Activated CD4-positive, alpha-beta T cell treated with anti-CD3 and anti-CD28 coated beads for 24 hours (primary cell): ENCODE data around the gene SAMD3.
"Not testable (repeated sequence)": the region's sequence is repeated elsewhere in the genome, so short reads cannot be mapped to it uniquely, and the experiment has no call there.

Experiments used
- DNase-seq, 2 donors: peaks; one replicate each; pipeline ENCODE4 v3.0.0-alpha.2; 2020; ENCODE audit warnings: low read depth in 2 of 2

Gene SAMD3

DNA sequence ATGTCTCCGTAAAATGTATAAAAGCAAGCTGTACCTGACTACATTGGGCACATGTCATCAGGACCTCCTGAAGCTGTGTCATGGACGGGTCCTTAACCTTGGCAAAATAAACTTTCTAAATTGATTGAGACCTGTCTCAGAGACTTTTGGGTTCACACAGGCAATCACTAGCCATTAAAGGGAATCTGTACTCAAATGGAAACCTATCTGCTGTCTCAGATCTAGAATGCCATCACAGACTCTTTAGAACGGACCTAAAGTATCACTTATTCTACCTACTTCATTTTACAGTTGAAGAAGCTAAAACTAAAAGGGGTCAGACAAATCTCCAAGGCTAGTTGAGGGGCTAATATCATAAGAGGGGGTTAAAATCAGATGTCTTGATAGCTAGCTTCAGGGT, 11.1 kb downstream of the SAMD3 start:
- no peak for DNase-seq

DNA sequence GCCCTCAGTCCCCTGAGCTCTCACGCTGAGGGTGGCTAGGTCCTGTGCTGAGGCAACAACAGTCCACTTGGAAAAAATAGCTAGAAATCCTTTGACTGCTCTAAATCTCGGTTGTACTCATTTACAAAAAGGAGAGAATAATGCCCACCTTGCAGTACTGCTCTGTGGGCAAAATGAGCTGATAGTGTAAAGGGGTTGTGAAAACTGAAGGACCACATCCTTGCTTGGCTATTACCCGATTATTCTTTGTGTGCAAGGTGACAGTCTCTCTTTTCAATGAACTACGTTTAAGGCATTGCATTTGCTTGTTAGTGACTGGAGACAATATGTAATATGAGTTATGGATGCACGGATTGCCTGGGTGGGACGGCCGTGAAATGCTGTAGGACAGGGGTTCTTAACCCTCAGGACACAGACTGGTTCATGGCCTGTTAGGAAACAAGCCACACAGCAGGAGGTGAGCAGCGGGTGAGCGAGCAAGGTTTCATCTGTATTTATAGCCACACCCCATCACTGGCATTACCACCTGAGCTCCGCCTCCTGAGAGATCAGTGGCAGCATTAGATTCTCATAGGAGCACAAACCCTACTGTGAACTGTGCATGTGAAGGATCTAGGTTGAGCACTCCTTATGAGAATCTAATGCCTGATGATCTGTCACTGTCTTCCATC, 14.6 kb downstream of the SAMD3 start:
- no peak for DNase-seq

DNA sequence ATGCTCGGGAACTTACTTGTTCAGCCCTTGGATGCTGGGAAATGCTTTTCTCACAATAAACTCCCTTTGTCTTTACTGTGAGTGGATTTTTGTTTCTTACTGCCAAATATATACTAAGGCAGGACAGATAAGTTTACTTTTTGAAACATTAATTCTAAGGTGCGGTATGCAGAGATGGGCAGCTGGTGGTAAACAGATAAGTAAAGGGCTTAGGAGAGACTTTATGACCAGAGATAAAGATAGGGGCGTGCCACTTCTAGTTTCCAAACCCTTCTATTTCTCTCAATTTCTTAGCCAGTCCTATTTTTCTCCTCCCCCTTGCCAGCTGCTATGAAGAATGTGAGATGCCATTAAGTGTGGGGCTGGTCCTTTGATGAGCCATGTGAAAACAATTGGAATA, 16.3 kb downstream of the SAMD3 start:
- no peak for DNase-seq

DNA sequence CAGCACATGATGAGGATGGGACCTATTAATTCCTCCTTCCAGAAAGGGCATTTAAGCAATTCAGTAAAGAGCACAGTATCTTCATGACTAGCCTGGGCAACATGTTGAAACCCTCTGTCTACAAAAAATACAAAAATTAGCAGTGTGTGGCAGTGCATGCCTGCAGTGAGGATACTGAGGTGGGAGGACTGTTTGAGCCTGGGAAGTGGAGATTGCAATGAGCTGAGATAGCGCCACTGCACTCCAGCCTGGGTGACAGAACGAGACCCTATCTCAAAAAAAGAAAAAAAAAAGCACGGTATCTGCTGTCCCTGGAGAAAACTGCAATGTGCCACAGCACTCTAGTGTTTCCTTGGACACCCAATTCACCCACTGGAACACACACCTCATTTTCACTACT, 18.4 kb downstream of the SAMD3 start:
- DNase-seq, result no peak

DNA sequence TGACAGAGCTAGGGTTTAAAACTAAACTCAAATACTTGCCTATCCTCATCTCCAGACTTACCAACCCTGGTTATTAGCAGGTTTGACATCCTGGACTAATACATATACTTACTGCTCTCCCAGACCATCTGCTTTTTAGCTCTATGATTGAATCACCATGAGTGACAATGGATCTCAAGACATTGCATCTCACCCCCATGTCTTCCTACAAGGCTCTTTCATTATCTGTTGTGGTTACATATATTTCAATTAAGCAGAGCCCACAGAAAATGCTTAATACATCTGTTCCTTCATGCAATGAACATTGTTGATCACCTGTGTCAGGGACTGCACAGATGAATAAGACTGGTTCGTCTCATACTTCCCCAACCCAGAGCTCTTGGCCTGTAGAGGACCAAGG, 19.4 kb downstream of the SAMD3 start:
- no peak for DNase-seq

DNA sequence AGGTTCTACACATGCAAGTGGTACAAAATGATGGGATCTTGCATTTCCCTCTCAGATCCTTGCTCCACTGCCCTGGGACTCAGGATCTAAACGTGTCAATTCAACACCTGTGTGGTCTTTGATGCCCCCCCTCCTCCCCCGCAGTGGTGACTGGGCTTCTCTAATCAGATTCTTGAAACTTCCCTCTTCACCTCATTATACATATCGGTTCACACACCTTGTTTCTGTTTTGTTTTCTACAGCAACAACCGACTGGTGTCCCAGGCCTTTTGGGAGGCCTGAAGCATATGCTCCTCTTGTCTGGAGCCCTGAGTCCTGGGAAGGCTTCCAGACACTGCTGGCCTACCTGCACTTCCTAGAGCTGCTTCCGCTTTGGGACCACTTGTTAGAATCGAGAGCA, 20.0 kb downstream of the SAMD3 start:
- peak in 1 of 2 donors; percentile 10 for DNase-seq

DNA sequence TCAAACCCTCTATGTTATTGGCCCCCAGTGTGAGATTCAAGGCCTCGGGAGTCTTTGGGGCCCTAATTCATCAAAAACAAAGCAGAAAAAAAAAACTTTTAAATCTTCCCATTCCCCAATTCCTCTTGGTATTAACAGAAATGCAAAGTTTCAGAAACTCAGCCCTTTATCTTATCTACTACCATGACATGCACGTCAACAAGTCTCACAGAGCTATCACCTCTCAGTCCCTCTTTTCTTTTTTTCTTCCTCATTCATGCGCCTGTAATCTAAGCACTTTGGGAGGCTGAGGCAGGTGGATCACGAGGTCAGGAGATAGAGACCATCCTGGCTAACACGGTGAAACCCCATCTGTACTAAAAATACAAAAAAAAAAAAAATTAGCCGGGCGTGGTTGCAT, 22.7 kb downstream of the SAMD3 start:
- DNase-seq, result no peak

DNA sequence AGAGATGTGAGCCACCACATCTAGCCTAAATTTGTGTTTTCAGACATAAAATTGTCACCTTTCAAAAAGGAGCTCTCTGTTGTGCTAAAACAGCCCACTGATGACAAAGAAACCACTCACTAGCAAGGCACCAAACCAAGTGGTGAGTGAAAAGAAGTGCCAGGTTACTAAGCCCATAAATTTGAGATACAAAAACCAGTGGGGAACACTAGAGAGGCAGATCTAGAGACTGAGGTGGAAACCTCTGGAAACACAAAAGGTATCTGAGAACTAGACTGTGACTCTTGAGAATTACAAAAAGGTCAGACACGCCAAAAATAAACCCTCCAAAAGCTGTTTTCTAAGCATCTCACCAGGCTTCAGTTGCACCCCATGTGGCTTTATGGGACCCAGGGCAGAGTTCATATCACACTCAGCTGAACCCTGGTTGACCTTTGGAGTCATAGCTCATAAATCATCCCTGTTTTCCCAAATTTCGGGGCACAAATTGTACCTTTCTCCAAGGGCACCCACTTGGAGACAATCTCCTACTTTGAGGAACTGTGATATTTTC, 24.2 kb downstream of the SAMD3 start:
- no peak for DNase-seq

DNA sequence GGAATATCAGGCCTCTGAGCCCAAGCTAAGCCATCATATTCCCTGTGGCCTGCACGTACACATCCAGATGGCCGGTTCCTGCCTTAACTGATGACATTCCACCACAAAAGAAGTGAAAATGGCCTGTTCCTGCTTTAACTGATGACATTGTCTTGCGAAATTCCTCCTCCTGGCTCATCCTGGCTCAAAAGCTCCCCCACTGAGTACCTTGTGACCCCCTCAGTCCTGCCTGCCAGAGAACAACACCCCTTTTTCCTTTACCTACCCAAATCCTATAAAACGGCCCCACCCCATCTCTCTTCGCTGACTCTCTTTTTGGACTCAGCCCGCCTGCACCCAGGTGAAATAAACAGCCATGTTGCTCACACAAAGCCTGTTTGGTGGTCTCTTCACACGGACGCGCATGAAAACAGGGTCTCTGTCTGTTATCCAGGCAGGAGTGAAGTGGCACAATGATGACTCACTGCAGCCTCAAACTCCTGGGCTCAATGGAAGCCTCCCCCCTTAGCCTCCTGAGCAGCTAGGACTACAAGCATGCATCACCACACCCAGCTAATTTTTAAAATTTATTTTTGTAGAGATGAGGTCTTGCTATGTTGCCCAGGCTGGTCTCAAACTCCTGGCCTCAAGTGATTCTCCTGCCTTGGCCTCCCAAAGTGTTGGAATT, 24.8 kb downstream of the SAMD3 start:
- DNase-seq, result not testable (repeated sequence)

DNA sequence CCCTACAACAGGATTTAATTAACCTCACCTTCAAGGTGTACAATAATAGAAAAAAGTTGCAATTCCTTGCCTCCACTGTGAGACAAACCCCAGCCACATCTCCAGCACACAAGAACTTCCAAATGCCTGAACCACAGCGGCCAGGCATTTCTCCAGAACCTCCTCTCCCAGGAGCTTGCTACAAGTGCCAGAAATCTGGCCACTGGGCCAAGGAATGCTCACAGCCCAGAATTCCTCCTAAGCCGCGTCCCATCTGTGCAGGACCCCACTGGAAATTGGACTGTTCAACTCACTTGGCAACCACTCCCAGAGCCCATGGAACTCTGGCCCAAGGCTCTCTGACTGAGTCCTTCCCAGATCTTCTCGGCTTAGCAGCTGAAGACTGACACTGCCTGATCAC, 28.3 kb downstream of the SAMD3 start:
- not testable (repeated sequence) for DNase-seq

DNA sequence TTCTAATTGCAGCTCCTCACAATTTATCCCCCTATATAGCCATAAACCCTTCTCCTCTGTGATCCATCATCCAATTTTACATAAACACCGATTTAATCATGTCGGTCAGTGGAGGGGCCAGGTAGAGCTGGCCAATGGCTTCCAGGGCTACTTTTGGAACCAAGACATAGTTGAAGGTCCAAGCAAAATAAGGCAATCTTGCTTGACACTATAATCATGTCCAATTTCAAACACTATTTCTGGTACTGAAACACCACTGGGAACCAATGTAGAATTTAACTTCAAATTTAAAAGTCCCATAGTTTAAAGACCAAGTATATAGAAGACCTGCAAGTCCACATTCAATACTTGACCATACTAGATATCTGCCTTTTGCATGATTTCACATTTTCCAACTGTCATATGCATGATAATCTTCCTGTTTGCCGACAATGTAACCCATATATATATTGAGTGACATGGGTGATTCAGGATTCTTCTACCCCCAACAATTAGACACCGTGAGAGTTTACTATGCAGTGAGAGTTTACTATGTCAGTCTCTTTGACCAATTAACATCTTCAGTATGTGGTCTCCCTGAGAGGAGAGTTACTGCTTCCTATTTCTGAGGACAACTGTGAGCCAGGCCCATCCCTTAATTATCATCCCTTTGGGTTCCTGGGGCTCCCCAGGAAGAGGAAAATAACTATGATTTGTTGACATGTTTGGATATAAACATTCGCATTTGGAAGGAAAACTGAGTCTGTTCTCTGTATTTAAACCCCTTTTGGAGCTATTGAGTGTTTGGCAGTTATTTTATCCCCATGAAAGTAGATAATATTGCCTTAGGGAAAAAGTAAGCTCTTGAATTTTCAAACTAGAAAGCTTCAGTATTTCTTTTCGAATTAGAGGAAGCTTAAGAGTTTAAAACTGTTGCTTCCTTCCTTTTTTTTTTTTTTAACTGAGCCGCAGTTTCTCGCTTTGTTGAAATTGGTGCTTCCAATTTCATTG, 31.8 kb downstream of the SAMD3 start:
- no peak for DNase-seq

DNA sequence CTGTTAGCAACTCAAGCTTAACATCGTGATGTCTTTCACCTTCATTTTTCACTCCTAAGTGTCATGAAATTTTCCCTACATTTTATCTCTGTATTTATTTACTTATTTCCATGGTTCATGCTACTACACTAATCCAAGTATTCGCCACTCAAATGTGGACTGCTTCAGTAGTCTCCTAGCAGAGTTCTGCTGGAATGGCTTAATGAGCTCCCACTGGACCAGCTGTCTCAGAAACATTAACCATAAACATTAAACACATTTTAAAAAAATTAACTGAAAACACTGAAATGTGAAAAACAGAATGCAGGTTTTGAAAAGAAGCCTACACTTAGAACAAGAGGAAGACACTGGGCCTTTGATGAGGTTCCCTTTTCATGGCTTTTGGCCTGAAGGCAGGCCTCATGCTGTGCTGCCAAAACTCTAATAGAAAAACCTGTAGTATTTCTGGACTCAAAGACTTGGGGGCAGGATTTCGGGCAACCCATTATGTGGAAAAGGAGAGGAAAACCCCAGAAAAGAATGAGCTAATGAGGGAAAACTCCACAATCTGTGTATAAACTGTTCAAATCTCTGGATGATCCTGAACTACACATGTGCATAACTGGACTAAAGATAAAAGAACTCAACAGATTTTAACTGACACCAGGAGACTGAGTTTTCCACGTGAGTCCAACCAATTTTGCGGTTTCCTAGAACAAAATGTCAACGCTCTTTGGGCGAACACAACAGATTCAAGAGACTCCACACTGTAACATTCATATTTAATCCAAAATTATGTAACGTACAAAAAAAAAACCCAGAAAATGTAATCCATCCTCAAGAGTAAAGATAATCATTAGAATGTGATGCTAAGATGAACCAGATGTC, 33.0 kb downstream of the SAMD3 start:
- no peak for DNase-seq

DNA sequence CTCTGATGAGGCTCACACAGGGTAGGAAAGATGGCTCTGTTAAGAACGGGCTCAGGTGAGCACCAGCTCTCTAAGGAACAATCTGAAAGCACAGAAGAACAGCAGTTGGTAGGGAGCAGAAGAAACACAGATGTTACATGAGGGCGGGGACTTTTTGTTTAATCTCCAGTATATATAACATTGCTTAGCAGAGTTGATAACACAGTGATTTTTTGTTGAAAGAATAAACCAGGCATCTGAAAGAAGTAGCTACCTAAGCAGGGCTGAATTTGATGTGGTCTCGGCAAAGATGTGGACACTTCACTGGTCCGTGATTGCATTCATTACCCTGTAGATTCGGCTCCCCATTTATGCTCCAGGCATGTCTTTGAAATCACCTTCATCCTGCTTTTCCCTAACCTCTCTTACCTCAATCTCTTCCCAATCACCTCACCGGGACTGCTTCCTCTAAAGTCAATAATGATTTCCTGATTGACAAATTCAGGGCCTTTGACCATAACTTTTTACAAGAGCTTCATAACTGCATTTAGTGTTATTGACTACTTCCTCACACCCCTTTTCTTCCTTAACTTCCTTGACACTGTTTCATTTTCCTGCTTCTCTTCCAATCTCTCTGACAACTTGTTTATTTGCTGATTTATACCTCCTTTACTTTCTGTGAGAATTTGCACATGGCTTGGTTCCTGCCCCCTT, 34.4 kb downstream of the SAMD3 start:
- DNase-seq, result no peak

DNA sequence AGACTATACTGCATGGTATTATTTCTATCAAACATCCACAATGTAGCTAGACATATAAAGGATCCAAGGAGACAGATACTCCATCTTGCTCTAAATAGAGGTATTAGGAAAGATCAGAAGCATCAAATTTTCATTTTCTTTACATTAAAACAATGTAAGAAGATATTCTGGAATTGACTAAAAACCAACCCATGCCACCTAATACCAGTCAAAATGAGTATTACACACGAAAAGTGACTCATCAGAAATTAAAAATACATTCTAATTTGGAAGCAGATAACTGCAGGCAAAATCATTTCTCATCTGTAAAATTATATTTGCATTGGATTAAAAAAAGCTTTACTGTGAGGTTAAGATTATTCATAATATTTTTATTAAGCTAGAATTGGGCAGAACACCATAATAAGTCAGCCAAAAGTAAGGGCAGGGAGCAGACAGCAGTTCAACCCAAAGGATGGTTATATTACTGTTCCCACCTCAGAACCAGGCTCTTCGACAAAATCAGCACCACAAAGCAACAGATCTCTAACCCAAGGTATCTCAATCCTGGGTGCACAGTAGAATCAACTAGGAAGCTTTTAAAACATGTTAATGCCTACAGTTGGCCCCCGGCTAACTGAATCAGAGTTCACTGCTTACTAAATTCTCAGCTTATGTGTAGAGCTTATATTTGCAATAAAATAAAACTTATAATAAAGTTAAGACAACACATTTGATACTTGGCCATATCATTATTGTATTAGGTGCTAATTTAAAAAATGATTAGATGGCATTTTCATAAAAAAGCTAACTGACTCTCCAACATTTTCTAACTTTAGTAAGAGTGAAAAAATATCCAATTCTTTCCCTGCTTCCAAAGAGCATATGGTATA, 35.2 kb downstream of the SAMD3 start:
- DNase-seq, result no peak

DNA sequence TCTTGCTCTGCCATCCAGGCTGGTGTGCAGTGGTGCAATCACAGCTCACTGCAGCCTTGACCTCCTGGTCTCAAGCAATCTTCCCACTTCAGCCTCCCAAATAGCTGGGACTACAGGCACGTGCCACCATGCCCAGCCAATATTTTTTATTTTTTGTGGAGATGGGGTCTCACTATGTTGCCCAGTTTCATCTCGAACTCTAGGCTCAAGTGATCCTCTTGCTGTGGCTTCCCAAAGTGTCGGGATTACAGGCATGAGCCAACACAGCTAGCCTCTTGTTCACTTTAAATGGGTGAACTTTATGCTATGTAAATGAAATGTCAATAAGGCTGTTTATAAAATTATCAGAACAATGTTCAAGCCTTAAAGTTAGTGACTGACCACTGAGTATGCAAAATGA, 37.1 kb downstream of the SAMD3 start:
- no peak for DNase-seq

DNA sequence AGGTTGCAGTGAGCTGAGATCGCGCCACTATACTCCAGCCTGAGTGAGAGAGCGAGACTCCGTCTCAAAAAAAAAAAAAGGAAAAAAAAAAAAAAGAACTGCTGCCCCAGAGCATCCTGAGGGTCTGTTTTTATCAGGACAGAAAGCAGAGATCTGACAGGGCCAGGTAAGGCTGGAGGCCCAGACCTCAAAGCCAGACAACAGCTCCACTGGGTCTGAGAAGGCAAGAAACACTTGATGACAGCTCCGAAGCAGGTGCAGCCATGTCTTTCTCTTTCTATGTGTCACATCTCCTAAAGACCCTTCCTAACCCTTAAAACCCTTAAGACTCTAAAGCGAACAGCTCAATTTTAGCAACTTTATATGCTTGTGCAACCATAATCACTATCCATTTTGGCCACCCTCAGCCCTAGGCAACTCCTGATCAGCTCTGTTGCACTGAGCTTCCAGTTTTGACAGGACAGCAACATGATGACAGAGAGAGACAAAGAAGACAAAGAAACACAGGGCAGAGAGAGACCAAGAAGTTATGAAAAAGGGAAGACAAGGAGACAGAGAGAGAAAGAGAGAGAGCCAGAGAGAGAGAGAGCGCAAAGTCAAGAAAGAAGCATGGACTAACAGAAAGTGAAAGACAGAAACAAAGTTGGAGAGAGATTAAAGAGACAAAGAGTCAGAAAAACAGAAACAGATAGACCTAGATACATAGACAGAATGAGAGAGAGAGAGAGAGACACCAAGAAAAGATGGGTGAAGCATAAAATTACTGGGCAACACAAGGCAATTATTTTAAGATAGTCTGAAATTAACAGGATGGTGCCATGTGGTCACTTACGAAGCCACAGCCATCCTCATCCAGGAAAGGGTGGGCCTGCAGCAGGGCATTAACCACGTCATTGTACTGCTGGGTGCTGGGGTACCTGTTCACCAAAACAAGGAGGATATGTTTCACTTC, 39.2 kb downstream of the SAMD3 start:
- no peak for DNase-seq

DNA sequence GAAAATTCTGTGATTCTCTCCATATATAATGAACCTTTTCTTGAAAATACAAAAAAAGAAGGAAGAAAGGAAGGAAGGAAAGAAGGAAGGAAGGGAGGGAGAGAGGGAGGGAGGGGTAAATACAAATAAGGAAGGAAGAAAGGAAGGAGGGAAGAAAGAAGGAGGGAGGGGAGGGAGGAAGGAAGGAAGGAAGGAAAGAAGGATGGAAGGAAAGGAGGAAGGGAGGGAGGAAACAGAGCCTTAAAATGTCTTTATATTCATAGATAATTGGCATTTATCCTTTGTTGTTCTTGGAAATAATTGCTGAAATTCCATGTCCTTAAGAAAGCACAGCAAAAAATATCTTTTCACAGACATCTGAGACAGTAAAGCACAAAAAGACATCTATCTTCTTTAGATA, 40.3 kb downstream of the SAMD3 start:
- no peak for DNase-seq

DNA sequence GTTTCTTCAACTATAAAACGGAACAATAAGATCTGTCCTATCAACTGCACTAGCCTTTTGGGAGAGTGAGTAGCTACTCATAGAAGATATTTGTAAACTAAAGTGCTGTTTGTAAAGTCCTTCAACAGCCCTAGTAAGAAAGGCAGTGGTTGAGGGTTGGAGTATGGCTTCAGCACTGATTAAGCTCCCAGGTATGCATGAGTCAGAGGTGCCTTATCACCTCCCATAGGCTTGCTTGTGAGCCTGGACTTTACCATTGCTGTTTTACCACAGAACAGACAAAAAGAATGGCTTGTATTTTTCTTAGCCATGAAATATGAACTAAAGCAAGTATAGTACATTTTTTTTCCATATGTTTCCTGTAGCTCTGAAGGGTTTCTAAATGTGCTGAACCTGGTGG, 44.1 kb downstream of the SAMD3 start:
- no peak for DNase-seq

DNA sequence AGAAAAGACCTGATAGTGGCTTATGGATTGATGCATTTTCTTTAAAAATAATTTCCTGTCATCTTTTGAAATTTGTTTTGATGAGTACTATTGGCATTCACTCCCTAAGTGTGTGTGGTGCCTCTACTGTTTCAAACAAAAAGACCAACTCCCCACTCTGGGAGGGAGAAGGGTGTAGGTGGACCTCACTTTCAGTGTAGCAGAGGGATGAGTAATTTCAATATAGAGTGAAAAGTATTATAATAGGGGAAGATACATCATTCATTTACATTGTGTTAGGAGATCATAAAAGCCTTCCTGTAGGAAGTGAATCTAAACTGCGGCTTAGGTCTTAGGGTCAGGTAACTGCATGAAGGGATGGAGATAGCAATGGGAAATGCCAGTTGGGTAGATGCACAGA, 46.4 kb downstream of the SAMD3 start:
- DNase-seq, result no peak
